GM20431 (cell line): Measurements from ENCODE around the gene BLOC1S3.

Source experiments
- in situ Hi-C: fragments of 300-500 bp; cut with MseI, MboI; formaldehyde crosslinking; loops from one replicate; pipeline ENCODE4 v1.15.0; 2020; ENCODE audit warnings: low sequenced_read_pairs; ENCODE audit not compliant: unreplicated experiment

The BLOC1S3 gene

DNA sequence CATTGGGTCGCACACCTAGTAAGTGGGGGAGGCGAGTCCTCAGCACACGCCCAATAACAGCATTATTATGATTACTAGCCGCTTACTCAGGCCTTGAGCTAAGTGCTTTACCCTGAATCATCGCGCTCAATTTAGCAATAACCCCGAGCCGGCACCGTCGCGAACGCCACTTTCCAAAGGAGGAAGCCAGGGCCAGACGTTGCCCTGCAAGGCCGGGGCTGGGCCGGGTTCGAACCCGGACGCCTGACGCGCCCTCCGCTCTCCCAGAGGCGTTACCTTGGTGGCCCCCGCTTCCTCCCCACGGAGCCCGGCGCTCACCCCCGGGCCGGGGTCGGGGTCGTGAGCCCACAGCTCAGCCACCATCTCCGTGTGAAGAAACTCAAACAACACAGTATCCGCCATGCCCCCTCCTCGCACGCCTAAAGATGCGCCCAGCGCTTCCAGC is 745 bp upstream of the BLOC1S3 start, which contains the start of gene TRAPPC6A:
Gene TRAPPC6A, minus strand, starts transcription at position 421 of the 445 bp plus-strand sequence. Its CDS starts 19 bp downstream, at position 402.
- in situ Hi-C loops = no loop called here

DNA sequence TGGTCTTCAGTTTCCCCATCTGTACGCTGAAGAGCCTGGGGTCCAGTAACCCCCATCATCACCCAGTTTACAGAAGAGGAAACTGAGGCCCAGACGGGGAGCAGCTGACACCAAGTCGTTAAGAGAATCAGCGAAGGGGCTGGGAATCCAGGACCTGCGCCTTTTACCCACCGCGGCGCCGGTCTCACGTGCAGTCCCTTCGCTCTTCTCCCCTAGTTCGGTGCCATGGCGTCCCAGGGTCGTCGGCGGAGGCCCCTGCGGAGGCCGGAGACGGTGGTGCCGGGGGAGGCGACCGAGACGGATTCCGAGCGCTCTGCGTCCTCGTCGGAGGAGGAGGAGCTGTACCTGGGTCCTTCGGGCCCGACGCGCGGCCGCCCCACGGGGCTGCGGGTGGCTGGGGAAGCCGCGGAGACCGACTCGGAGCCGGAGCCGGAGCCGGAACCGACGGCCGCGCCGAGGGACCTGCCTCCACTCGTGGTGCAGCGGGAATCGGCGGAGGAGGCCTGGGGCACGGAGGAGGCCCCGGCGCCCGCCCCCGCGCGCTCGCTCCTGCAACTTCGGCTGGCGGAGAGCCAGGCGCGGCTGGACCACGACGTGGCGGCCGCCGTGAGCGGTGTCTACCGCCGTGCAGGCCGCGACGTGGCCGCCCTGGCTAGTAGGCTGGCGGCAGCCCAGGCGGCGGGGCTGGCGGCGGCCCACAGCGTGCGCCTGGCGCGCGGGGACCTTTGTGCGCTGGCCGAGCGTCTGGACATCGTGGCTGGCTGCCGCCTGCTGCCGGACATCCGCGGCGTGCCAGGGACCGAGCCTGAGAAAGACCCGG is 698 bp downstream of the BLOC1S3 start:
- in situ Hi-C loops = no loop called here

- in situ Hi-C loops = no loop called here
Observed at GRCh38 chr19:45179892-45180370, 1.3 kb downstream of the BLOC1S3 start.

- in situ Hi-C loops = no loop called here
Observed at GRCh38 chr19:45180936-45181335, 2.4 kb downstream of the BLOC1S3 start.

GRCh38 chr19:45182758-45183157 is 4.2 kb downstream of the BLOC1S3 start:
- in situ Hi-C loops = no loop called here

DNA sequence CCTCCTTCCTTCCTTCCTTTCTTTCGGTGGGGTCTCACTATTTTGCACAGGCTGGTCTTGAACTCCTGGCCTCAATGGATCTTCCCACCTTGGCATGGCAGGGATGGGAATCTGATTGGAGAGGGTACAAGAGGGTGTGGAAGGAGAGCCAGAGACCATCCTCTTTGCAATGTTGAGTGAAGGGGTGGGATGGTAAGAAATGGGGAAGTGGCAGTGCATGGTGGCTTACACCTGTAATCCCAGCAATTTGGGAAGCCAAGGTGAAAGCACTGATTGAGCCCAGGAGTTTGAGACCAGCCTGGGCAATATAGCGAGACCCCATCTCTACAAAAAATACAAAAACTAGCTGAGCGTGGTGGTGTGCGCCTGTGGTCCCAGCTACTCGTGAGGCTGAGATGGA is 5.5 kb downstream of the BLOC1S3 start:
- in situ Hi-C loops = no loop called here

DNA sequence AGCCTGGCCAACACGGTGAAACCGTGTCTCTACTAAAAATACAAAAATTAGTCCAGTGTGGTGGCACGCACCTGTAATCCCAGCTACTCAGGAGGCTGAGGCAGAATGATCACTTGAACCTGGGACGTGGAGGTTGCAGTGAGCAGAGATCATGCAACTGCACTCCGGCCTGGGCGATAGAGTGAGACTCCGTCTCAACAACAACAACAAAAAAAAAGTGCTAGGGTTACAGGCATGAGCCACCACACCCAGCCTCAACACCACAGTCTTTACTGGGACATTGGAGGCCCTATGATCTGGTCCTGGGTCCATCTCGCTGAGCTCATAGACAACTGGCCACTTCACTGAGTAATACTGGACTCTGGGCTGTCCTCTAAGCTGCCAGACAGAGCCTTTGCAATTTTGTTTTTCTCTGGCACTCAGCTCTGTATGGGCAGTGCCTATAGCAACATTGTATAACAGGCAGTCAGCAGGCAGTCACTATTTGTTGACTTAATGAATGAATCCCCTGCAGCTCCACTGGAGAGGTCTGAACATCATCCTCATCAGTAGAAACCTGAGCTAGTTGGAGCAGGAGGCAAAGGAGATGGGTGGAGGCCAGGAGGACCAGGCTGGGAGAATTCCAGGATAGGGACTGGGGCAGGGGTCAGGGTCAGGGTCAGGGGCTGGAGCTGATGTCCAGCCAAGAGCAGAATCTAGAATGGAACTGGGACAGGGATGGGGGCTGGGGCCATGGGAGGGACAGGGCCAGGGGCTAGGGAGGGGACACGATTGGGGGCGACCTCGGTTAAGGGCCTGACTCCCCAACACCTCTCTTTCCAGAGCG is 8.1 kb downstream of the BLOC1S3 start:
- in situ Hi-C loops = no loop called here

DNA sequence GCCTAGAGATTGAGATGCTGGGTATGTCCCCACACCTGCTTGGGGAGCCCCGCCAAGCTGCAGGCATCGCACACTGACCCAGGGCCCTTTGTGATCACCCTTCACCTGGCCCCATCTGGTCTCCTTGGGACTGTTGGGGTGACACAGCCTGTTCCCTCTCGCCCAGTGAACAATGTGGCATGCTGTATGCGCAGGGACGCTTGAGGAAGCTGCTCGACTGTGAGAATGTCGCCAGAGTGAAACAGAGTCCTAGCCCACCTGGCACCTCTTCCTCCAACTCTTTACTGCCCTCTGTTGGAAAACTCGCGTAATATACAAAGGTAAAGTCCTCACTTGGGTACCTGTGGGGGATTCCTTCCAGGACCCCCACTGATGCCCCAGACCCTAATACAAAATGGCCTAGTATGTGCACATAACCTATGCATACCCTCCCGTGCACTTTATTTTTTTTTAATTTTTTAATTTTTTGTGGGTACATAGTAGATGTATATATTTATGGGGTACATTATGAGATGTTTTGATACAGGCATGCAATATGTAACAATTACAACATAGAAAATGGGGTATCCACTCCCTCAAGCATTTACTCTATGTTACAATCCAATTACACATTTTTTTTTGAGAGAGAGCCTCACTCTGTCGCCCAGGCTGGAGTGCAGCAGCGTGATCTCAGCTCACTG is 9.0 kb downstream of the BLOC1S3 start:
- in situ Hi-C loops = no loop called here

DNA sequence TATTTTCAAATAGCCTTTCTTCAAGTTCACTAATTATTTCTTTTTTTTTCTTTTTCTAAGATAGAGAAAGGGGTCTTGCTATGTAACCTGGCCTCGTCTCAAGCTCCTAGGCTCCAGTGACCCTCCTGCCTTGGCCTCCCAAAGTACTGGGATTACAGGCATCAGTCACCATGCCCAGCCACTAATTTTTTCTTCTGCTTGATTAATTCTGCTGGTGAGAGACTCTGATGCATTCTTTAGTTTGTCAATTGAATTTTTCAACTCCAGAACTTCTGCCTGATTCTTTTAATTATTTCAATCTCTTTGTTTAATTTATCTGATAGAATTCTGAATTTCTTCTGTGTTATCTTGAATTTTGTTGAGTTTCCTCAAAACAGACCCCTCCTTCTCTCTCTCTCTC is 11.4 kb downstream of the BLOC1S3 start:
- in situ Hi-C loops = no loop called here

DNA sequence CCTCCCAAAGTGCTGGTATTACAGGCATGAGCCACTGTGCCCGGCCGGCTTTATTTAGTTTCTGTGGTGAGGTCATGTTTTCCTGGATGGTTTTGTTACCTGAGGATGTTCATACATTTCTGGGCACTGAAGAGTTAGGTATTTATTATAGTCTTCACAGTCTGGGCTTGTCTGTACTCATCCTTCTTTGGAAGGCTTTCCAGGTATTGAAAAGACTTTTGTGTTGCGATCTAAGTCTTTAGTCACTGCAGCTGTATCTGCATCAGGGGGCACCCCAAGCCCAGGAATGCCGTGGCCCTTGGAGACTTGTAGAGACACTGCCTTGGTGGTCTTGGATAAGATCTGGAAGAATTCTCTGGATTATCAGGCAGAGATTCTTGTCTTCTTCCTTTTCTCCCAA is 12.8 kb downstream of the BLOC1S3 start:
- in situ Hi-C loops = no loop called here

DNA sequence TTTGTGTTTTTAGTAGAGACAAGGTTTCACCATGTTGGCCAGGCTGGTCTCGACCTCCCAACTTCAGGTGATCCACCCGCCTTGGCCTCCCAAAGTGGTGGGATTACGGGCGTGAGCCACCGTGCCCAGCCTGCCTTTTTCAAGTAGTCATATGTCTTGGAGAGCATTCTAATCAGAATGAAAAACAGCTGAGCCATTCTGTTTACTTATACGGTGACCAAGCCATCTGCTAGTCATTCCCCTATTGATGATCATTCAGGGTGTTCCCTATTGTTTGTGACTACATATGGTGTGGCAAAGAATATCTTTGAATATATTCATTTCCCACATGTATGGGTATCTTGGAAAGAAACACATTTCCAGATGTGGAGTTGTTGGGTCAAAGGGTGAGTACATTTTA is 17.2 kb downstream of the BLOC1S3 start:
- in situ Hi-C loops = no loop called here

- in situ Hi-C loops = no loop called here
Observed at GRCh38 chr19:45200568-45200967, 22.0 kb downstream of the BLOC1S3 start.

DNA sequence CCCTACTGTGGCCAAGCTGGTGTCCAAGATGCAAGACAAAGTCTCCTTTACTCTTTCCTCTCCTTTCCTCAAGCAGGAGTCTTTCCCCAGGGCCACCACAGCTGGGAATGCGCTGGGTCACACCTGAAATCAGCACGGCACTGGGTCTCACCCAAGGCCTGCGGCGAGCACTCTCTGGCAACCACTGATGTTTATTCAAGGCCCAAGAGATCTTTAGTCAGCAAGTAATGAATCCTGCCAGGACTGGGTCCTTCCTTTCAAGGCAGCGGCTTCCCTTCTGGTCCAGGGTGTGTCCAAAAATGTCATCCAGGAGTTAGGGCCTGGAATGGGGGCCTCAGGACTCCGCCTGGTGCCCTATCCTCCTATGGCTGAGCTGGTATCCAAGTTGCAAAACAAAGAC is 24.1 kb downstream of the BLOC1S3 start:
- in situ Hi-C loops = no loop called here

- in situ Hi-C loops = no loop called here
Observed at GRCh38 chr19:45205810-45206209, 27.2 kb downstream of the BLOC1S3 start.

DNA sequence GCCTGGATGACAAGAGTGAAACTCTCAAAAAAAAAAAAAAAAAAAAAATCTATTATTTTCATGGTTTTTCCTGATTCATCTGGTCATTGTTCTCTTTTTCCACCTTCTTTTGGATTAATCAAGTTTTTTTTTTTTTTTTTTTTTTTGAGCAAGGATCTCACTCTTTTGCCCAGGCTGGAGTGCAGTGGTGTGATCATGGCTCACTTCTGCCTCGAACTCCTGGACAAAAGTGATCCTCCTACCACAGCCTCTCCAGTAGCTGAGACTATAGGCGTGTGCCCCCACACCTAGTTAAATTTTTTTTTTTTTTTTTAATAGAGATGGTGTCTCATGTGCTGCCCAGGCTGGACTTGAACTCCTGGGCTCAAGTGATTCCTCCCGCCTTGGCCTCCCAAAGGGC is 27.7 kb downstream of the BLOC1S3 start:
- in situ Hi-C loops = no loop called here

- in situ Hi-C loops = no loop called here
Observed at GRCh38 chr19:45211751-45212381, 33.3 kb downstream of the BLOC1S3 start.

DNA sequence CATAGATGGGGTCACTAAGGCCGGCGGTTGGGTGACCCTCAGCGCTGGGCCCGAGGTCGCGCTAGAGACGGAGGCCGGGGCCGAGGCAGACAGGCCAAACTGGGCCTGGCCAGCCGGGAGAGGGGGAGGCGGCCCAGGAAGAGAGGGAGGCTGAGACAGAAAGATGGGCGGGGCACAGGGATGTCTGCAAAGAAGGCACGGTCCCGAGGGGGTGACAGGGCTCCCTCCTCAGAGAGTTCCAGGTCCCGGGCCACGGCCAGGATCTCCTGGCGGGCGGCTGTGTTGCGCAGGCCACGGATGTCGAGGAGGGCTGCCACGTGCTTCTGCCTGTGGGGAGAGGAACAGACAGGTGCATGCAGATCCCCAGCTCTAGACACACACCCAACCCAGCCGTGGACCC is 34.4 kb downstream of the BLOC1S3 start:
- in situ Hi-C loops = no loop called here

GRCh38 chr19:45215391-45216191 is 37.0 kb downstream of the BLOC1S3 start:
- in situ Hi-C loops = no loop called here

- in situ Hi-C loops = no loop called here
Observed at GRCh38 chr19:45216667-45217066, 38.1 kb downstream of the BLOC1S3 start.
